ENCODE measurements around the gene TBC1D25.

The TBC1D25 gene

DNA sequence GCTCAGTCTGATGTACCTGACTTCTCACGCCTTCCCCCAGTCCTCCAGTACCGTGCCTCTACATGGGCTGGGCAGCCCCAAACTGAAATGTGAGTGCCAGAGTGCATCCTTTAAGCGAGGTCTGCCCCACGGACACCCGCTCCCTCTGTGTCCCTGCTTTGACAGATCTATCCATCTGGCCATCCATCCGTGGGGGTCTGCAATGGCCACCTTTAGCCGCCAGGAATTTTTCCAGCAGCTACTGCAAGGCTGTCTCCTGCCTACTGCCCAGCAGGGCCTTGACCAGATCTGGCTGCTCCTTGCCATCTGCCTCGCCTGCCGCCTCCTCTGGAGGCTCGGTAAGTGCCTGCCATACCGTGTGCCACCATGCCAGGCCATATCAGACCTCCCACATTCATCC, 29.9 kb upstream of the TBC1D25 start:
- no peak for TF ChIP-seq SPI1 (IDR thresholded peaks at IDR 0.05; ENCODE audit: borderline replicate concordance, low read depth)
- TF ChIP-seq, protein P1, sequence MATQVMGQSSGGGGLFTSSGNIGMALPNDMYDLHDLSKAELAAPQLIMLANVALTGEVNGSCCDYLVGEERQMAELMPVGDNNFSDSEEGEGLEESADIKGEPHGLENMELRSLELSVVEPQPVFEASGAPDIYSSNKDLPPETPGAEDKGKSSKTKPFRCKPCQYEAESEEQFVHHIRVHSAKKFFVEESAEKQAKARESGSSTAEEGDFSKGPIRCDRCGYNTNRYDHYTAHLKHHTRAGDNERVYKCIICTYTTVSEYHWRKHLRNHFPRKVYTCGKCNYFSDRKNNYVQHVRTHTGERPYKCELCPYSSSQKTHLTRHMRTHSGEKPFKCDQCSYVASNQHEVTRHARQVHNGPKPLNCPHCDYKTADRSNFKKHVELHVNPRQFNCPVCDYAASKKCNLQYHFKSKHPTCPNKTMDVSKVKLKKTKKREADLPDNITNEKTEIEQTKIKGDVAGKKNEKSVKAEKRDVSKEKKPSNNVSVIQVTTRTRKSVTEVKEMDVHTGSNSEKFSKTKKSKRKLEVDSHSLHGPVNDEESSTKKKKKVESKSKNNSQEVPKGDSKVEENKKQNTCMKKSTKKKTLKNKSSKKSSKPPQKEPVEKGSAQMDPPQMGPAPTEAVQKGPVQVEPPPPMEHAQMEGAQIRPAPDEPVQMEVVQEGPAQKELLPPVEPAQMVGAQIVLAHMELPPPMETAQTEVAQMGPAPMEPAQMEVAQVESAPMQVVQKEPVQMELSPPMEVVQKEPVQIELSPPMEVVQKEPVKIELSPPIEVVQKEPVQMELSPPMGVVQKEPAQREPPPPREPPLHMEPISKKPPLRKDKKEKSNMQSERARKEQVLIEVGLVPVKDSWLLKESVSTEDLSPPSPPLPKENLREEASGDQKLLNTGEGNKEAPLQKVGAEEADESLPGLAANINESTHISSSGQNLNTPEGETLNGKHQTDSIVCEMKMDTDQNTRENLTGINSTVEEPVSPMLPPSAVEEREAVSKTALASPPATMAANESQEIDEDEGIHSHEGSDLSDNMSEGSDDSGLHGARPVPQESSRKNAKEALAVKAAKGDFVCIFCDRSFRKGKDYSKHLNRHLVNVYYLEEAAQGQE (IDR thresholded peaks at IDR 0.05; ENCODE audit: insufficient replicate concordance, low read depth) = no peak
- DNase-seq (ENCODE audit: low read depth in 1 of 2, low spot score in 1 of 2) = no peak
- H3K27me3 ChIP-seq (ENCODE audit: insufficient read depth, poor library complexity, severe bottlenecking) = no peaks in the 10 kb centered on the region
- H3K27ac ChIP-seq (replicated peaks) = no peak overlapping the region
- H3K4me3 ChIP-seq (replicated peaks; ENCODE audit: insufficient read depth, low read length) = no peak overlapping the region

DNA sequence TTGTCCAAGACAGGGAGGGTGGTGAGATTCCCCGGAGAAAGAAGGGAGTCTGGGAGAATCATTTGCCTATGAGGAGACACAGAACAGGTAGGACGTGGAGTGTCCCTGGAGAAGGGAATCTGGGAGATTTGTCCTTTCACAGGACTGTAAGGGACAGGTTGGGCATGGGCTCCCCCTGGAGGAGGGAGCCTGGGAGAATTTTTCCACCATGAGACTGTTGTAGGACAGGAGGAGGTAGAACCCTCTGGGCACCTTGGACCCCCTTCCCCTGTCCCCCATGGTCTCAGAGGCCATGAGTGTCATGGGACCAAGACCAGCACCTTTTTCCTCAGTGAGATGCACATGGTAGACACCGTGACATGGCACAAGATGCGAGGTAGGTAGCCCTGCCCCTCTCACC, 28.0 kb upstream of the TBC1D25 start:
- TF ChIP-seq, protein P1 (IDR thresholded peaks at IDR 0.05; ENCODE audit: insufficient replicate concordance, low read depth) = no peak
- TF ChIP-seq, protein P2, sequence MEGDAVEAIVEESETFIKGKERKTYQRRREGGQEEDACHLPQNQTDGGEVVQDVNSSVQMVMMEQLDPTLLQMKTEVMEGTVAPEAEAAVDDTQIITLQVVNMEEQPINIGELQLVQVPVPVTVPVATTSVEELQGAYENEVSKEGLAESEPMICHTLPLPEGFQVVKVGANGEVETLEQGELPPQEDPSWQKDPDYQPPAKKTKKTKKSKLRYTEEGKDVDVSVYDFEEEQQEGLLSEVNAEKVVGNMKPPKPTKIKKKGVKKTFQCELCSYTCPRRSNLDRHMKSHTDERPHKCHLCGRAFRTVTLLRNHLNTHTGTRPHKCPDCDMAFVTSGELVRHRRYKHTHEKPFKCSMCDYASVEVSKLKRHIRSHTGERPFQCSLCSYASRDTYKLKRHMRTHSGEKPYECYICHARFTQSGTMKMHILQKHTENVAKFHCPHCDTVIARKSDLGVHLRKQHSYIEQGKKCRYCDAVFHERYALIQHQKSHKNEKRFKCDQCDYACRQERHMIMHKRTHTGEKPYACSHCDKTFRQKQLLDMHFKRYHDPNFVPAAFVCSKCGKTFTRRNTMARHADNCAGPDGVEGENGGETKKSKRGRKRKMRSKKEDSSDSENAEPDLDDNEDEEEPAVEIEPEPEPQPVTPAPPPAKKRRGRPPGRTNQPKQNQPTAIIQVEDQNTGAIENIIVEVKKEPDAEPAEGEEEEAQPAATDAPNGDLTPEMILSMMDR (IDR thresholded peaks at IDR 0.05; ENCODE audit: insufficient read depth, low read length) = no peak
- no peak overlapping the region for H3K27ac ChIP-seq (replicated peaks)

GRCh38 chrX:48512371-48512935, 27.1 kb upstream of the TBC1D25 start:
- no peak for TF ChIP-seq POLR2AphosphoS5 (IDR thresholded peaks at IDR 0.05; ENCODE audit: low read depth)
- TF ChIP-seq, protein P2 (IDR thresholded peaks at IDR 0.05; ENCODE audit: insufficient read depth, low read length) = no peak
- no peak for TF ChIP-seq GABPA (IDR thresholded peaks at IDR 0.05; ENCODE audit: low read depth)
- TF ChIP-seq SPI1 (IDR thresholded peaks at IDR 0.05; ENCODE audit: borderline replicate concordance, low read depth) = no peak
- TF ChIP-seq, protein P1 (IDR thresholded peaks at IDR 0.05; ENCODE audit: insufficient replicate concordance, low read depth) = no peak
- H3K27ac ChIP-seq (replicated peaks) = no peak overlapping the region
- H3K27me3 ChIP-seq (ENCODE audit: insufficient read depth, poor library complexity, severe bottlenecking) = no peaks in the 10 kb centered on the region
- no peak overlapping the region for H3K4me3 ChIP-seq (replicated peaks; ENCODE audit: insufficient read depth, low read length)
- DNase-seq (ENCODE audit: low read depth in 1 of 2, low spot score in 1 of 2) = no peak

More for the DNA sequence above, 28.0 kb upstream of the TBC1D25 start:
- H3K27me3 ChIP-seq (ENCODE audit: insufficient read depth, poor library complexity, severe bottlenecking) = no peaks in the 10 kb centered on the region
- no peak overlapping the region for H3K4me3 ChIP-seq (replicated peaks; ENCODE audit: insufficient read depth, low read length)
- DNase-seq (ENCODE audit: low read depth in 1 of 2, low spot score in 1 of 2) = no peak

DNA sequence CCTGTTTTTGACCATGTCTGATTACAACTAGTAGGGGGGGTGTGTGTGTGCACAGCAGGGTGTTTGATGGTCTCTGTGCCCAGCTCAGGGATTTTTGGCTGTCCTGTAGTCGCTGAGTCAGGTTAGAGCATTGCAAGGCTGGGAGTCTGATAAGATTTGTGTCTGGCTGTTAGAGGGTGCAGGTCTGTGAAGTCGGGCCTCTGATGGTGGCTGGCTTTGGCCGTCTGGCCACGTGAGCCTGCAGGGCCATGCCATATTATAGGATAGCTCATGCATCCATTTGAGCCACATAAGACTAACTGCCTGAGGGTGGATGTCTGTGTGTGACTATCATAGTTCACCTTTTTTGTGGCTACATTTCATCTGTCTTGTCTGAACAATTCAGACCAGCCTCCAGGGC, 25.8 kb upstream of the TBC1D25 start:
- TF ChIP-seq, protein P1 (IDR thresholded peaks at IDR 0.05; ENCODE audit: insufficient replicate concordance, low read depth) = no peak
- TF ChIP-seq POLR2AphosphoS5 (IDR thresholded peaks at IDR 0.05; ENCODE audit: low read depth) (no peak), SPI1 (IDR thresholded peaks at IDR 0.05; ENCODE audit: borderline replicate concordance, low read depth) (no peak), GABPA (IDR thresholded peaks at IDR 0.05; ENCODE audit: low read depth) (no peak)
- TF ChIP-seq, protein P2 (IDR thresholded peaks at IDR 0.05; ENCODE audit: insufficient read depth, low read length) = no peak
- Histone ChIP-seq H3K4me3 (replicated peaks; ENCODE audit: insufficient read depth, low read length) (no peak overlapping the region), H3K27me3 (ENCODE audit: insufficient read depth, poor library complexity, severe bottlenecking) (no peaks in the 10 kb centered on the region), H3K27ac (replicated peaks) (no peak overlapping the region)
- DNase-seq (ENCODE audit: low read depth in 1 of 2, low spot score in 1 of 2) = no peak
